ENCODE measurements around the gene IL17RA.

The IL17RA gene

DNA sequence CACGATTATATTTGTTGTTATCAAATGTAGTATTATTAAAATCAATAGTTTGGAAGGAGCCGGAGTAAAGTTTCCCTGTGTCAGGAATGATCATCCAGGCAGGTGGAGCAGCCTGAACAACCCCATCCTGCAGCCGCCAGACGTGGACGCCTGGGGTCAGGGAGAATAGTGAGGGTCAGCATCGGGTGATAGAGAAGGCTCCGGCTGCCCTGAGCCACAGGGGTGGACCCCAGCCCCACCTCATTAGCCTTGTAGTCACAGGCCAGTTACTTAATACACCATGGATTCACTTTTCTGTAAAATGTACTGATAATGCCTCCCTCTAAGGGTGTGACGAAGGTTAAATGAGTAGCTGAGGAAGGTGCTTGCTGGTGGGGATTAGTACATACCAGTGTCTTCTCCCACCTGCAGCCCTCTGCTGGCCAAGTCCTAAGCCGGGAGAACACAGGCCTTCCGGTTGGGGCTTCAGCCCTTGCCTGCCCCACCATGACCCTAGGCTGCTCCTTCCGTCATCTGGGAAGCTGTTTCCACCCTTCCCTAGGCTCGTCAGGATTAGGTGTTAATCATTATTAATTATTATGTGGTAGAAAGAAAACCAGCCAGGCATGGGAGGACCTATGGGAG lies 21.5 kb downstream of the IL17RA start:
- no peak for DNase-seq (ENCODE audit: low read depth in 4 of 4, low spot score in 1 of 4)

DNA sequence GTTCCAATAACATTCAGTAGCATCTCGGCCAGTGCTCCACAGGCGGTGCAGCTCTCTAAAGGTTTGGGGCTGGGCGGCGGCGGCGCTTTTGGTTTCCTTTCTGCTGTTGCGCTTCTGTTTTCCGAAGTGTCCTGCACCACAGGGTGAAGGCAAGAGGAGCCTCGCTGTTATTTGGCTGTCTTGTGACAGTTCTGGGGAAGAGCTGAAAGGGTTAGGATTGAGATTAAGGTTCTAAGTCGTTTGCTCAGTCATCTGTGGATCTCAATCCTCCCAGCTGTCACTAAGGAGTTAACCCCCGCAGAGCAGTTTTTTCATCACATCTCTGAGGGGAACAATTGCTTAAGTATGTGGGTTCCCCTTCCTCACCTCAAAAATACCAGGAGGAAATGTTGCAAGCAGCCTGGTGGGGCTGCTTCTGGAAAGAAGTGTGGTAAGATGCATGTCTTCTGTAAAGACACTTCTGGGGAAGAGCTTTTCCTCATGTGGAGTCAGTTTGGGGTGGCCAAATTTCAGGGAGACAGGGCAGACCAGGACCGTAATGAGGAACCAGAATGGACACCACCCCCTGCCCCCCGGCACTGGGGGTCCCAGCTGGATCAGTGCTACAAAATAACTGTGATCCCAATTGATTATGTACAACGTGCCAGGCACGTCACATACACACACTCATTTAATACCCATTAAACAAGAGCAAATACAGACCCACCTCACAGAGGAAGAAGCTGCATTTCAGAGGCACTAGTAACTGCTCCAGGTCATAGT lies 22.2 kb downstream of the IL17RA start:
- no peak for DNase-seq (ENCODE audit: low read depth in 4 of 4, low spot score in 1 of 4)

DNA sequence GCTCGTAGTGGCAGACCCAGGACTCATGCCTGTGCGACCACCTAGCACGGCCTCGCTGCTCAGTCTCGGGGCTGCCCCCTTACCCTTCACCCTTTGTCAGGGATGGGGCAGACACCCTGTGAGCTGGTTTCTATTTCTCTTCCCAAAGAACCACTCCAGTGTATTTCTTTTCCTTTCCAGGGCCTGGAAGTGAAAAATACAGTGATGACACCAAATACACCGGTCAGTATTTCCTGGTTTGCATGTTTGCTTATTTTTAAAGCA lies 22.7 kb downstream of the IL17RA start:
- DNase-seq (ENCODE audit: low read depth in 4 of 4, low spot score in 1 of 4), result no peak

DNA sequence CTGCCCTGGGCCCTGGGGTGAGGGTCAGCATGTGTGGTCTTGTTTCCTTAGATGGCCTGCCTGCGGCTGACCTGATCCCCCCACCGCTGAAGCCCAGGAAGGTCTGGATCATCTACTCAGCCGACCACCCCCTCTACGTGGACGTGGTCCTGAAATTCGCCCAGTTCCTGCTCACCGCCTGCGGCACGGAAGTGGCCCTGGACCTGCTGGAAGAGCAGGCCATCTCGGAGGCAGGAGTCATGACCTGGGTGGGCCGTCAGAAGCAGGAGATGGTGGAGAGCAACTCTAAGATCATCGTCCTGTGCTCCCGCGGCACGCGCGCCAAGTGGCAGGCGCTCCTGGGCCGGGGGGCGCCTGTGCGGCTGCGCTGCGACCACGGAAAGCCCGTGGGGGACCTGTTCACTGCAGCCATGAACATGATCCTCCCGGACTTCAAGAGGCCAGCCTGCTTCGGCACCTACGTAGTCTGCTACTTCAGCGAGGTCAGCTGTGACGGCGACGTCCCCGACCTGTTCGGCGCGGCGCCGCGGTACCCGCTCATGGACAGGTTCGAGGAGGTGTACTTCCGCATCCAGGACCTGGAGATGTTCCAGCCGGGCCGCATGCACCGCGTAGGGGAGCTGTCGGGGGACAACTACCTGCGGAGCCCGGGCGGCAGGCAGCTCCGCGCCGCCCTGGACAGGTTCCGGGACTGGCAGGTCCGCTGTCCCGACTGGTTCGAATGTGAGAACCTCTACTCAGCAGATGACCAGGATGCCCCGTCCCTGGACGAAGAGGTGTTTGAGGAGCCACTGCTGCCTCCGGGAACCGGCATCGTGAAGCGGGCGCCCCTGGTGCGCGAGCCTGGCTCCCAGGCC lies 23.7 kb downstream of the IL17RA start:
- DNase-seq (ENCODE audit: low read depth in 4 of 4, low spot score in 1 of 4), result no peak

DNA sequence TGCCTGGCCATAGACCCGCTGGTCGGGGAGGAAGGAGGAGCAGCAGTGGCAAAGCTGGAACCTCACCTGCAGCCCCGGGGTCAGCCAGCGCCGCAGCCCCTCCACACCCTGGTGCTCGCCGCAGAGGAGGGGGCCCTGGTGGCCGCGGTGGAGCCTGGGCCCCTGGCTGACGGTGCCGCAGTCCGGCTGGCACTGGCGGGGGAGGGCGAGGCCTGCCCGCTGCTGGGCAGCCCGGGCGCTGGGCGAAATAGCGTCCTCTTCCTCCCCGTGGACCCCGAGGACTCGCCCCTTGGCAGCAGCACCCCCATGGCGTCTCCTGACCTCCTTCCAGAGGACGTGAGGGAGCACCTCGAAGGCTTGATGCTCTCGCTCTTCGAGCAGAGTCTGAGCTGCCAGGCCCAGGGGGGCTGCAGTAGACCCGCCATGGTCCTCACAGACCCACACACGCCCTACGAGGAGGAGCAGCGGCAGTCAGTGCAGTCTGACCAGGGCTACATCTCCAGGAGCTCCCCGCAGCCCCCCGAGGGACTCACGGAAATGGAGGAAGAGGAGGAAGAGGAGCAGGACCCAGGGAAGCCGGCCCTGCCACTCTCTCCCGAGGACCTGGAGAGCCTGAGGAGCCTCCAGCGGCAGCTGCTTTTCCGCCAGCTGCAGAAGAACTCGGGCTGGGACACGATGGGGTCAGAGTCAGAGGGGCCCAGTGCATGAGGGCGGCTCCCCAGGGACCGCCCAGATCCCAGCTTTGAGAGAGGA lies 24.5 kb downstream of the IL17RA start:
- no peak for DNase-seq (ENCODE audit: low read depth in 4 of 4, low spot score in 1 of 4)

DNA sequence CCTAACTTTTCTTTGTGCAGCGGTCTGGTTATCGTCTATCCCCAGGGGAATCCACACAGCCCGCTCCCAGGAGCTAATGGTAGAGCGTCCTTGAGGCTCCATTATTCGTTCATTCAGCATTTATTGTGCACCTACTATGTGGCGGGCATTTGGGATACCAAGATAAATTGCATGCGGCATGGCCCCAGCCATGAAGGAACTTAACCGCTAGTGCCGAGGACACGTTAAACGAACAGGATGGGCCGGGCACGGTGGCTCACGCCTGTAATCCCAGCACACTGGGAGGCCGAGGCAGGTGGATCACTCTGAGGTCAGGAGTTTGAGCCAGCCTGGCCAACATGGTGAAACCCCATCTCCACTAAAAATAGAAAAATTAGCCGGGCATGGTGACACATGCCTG lies 25.2 kb downstream of the IL17RA start:
- no peak for DNase-seq (ENCODE audit: low read depth in 4 of 4, low spot score in 1 of 4)

DNA sequence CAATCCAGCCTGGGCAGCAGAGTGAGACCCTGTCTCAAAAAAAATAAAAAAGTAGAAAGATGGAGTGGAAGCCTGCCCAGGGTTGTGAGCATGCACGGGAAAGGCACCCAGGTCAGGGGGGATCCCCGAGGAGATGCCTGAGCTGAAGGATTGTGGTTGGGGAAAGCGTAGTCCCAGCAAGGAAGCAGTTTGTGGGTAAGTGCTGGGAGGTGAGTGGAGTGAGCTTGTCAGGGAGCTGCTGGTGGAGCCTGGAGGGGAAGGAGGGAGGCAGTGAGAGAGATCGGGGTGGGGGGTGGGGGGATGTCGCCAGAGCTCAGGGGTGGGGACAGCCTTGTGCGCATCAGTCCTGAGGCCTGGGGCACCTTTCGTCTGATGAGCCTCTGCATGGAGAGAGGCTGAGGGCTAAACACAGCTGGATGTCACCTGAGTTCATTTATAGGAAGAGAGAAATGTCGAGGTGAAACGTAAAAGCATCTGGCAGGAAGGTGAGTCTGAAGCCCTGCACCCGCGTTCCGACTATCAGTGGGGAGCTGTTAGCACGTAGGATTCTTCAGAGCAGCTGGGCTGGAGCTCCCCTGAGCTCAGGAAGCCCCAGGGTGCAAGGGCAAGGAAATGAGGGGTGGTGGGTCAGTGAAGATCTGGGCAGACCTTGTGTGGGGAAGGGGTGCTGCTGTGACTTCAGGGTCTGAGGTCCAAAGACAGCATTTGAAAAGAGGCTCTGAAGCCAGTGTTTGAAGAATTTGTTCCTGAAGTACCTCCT lies 26.2 kb downstream of the IL17RA start:
- DNase-seq (ENCODE audit: low read depth in 4 of 4, low spot score in 1 of 4), result no peak

DNA sequence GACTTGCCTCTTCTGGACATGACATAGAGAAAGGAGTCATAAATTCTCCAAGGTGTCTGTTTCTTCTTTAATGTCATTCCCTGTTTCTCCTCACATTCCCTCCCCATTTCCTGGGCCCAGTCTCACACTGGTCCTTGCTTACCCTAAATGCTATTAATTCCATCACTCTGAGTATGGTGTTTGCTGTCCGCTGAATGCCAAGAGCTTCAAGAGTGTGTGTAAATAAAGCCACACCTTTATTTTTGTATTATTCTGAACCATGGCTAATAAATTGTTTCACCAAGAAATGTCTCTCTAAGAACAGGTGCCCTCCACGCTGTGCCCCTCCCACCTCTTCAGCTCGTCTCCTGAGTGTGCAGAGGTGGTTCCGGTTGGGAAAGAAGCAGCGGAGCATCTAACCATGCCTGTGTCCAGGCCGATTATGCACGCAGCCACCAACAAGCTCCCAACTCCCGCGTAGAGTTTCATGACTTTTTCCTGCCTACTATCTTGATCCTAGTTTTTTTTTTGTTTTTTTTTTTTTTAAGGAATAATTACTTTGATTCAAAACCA lies 27.8 kb downstream of the IL17RA start:
- no peak for DNase-seq (ENCODE audit: low read depth in 4 of 4, low spot score in 1 of 4)

DNA sequence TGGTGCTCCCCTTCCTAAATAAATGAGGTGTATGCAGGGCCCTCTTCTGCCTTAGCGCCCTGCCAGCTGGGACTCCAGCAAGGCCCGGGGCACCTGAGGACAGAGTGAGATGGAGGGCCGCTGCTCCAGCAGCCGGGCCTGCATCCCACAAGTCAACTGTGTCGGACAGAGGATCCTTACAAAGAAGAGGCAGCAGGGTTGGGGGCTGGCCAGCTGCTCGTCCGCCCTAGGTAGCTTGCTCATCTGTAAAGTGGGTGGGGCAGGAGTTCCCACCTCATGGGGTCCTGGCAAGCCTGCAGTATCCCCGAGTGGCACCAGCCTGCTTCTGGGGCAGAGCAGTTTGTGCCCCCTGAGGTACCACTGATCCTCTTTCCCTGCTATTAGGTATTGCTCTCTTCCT lies 28.8 kb downstream of the IL17RA start:
- no peak for DNase-seq (ENCODE audit: low read depth in 4 of 4, low spot score in 1 of 4)

DNA sequence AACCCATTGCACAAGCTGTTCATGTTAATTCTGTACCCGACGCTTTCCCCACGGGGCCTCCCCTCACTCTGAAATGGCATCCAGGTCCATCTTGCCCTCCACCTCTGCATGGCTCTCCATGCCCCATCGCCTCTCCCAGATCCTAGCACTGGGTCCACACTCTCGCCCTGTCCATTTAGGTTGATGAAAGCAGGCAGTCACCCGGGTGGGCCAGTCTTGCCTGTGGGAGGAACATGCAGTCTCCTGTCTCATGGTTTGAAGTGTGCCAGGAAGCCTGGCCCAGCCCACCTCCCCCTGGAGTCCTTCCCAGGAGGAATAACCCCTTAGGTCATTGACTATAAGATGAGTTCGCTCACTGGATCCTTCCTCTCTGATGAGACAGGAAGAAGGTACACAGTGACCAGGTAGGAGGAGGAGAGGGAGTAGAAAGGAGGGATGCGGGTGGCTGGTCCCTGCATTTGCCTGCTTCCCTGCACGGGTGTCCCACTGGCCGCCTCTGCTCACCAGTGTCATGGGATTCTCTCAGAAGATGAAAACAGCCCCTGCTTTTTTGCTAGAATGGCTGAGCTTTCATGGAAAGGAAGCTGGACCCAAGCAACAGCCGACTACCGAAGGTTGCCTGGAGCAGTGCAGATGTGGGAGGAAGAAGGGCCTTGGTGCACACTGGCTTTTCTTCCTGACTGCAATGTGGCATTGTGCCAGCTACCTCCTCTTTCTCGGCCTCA lies 29.5 kb downstream of the IL17RA start:
- DNase-seq (ENCODE audit: low read depth in 4 of 4, low spot score in 1 of 4), result no peak

DNA sequence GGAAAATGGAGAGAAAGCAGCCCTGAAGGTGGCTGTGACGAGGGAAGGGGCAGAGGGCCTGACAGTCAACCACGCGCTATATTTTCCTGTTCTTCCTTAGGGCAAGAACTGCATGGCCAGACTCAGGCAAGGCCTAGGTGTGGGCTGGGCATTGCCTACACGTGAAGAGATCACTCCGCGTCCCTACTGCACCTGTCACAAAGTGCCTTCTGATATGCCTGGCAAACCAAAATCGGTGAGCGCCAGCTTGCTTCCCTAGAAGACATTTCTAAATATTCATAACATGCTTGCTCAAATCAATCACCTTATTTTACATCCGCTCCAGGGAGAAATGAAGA lies 30.1 kb downstream of the IL17RA start:
- no peak for DNase-seq (ENCODE audit: low read depth in 4 of 4, low spot score in 1 of 4)

DNA sequence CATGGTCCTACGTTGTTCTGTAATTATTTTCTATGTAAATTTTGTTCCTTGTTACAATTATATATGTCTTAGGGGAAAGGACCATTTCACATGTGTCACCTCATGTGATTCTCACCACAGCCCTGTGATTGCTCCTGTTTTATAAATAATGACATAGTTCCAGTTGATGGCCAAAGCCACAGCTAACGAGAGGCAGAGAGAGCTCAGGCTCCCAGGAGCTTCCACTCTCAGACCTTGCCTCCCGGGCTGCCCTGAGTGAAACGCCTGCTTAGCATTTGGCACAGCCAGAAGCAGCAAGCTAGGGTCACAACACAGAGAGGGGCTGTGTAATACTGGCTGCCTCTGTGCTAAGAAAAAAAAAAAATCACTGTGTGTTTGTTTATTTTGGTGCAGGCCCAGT lies 30.4 kb downstream of the IL17RA start:
- DNase-seq (ENCODE audit: low read depth in 4 of 4, low spot score in 1 of 4), result no peak

DNA sequence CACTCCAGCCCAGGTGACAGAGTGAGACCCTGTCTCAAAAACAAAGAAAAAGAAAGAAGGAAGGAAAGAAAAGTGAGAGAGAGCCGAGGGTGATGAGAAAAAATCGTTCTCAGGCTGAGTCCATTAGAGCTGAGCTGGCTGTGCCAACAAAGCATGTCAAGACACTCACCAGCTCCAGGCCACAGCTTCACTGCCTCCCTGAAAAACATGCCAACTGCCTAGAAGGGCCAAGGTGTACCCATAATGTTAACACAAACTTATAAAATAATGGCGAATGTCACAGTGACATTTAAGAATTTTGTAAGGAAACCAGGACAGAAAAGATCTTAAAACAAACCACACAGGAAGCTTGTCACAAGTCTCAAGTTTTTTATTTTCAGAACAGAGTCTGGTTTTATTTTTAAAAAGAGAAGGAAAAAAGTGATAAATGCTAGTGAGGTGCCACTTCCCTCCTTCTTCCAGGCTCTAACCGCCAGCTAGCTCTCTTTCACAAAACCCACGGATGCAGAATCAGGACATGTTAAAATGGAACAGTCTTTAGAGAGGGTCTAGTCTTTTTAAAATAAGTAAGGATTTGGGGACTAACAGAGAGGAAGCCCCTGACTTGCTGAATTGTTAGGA lies 31.3 kb downstream of the IL17RA start:
- DNase-seq (ENCODE audit: low read depth in 4 of 4, low spot score in 1 of 4), result no peak

DNA sequence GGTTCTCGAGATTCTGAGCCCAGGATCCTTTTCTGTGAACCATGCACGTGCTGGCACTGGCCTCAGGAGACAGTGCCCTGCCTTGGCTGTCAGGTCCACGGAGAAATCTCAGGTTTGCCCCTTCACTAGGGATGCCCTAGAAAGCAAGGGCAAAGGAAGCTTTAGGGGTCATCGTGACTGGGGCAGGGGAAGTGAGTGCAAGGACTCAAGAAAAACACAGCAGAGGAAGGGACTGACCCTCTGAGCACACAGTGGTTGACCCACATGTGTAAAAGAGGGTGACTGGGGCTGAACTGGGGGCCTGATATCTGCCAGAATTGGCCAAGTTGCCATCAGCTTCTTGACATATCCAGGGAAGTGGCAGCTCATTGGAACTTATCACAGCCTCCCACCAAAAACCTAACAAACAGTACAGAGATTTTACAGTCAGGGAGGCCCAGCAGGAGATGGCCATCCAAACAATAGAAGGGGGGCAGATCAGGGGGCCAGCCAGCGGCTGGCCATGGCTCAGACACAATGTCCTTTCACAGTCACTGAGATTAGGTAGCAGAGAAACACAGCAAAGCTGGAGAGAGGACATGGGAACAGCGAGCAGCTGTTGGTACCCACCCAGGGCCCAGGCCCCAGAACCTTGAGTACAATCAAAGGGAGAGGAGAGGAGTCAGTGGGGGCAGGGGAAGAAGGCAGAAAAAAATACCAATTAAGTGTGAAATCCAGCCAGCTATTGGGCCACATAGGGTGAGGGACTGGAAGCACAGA lies 32.0 kb downstream of the IL17RA start:
- DNase-seq (ENCODE audit: low read depth in 4 of 4, low spot score in 1 of 4), result no peak

DNA sequence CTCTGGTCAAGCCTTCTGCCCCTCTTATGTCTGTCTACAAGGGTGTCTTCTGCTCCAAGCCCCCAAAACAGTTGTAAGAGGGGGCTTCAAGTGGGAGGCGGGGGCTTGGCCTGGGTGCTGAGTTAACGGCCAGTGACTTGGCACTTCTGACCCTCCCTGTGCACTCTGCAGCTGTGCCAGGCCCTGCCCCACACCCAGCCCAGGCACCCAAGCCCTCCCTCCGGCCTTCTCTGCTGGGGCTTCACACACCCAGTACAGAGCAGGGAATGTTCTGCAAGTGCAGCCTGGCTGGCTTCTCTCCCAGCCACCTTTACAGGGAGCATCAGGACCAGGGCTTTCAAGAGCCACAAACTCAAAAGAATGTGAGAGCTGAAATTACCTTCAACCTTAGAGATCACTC lies 32.6 kb downstream of the IL17RA start:
- no peak for DNase-seq (ENCODE audit: low read depth in 4 of 4, low spot score in 1 of 4)

DNA sequence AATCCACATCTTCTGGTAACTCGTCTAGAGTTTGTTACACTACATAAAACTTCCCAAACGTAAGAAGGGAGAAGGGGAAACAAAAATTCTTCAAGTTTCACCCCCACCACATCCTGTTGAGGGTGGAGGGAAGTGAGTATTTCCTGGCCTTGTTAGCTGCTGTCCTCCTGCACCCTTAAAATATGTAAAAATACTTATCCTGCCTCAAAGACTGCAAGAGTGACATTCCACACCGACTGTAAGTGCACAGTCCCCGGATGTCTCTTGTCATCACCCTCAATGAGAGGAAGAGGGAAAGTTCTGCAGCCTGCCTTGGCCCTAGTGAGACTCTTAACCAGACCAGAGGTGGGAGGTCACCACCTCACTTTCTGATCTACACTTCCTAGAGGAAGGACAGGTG lies 33.1 kb downstream of the IL17RA start:
- no peak for DNase-seq (ENCODE audit: low read depth in 4 of 4, low spot score in 1 of 4)

DNA sequence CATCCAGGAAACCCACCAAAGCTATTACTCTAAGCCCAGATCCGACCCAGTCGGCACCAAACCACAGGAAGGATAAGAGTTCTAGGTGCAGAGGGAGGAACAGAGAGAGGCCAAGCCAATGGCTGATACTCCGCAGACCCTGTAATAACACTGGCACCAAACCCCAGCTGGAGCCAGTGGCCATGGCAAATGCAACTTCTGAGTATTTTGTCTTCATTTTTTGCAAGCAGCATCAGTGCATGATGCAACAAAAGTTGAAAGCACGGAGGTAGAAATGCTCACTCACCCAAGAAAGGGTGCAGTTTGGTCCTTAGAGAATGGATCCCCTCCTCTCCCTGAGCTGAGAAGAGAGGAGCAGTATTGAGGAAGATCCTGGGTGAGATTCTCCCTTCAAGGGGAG lies 33.5 kb downstream of the IL17RA start:
- no peak for DNase-seq (ENCODE audit: low read depth in 4 of 4, low spot score in 1 of 4)

DNA sequence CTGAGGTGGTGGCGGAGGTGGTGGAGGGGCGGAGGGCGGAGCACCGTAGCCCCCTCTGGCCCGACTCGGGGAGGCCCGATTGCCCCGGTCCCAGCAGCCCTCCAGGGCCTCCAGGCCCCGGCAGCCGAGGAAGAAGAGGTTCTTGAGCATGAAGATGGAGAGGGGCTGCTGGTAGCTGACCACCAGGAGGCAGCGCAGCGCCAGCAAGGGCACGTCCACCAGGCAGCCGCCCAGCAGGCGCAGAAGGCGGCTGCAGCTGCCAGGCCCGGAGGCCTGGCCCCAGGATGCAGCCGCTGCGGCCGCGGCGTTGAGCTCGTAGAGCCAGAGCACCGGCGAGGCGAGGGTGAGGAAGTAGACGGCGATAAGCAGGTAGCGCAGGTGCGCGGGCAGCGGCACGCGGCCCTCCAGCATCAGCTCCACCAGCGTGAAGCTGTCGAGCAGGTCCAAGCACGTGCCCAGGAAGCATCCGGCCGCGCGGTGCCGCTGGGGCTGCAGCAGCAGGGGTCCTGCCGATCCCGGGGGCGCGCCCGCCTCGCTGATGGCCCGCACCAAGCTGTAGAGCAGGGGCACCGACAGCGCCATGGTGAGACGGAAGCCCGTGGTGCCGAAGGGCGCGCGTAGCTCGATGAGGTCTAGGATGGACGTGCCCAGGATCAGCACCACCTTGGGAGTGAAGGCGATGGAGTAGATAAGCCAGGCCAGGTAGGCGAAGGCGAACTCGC lies 34.8 kb downstream of the IL17RA start:
- no peak for DNase-seq (ENCODE audit: low read depth in 4 of 4, low spot score in 1 of 4)
